DOHH2 (cell line): ENCODE results near the gene CACNA2D3.

ENCODE experiments used
- H3F3A ChIP-seq: fragments of 200-600 bp; sonication (generic), shearing (Covaris generic); 2 replicates; pipeline ENCODE4 v1.6.0; 2016; ENCODE audit warnings: antibody characterized with exemption, mild to moderate bottlenecking; ENCODE audit not compliant: control insufficient read depth, insufficient read depth
- H3K27ac ChIP-seq: fragments of 200-600 bp; sonication (generic); 2 replicates; pipeline ENCODE4 v1.5.1; 2014; ENCODE audit warnings: low read depth, mild to moderate bottlenecking, low read length, moderate library complexity
- H3K27me3 ChIP-seq: fragments of 200-600 bp; sonication (generic); 2 replicates; pipeline ENCODE4 v1.6.1; 2014; ENCODE audit warnings: mild to moderate bottlenecking, low read length, mixed read lengths; ENCODE audit not compliant: control insufficient read depth
- H3K36me3 ChIP-seq: fragments of 200-600 bp; sonication (generic); 2 replicates; pipeline ENCODE4 v1.6.1; 2014; ENCODE audit warnings: mild to moderate bottlenecking, low read length, moderate library complexity, mixed read lengths; ENCODE audit not compliant: control insufficient read depth
- H3K4me1 ChIP-seq: fragments of 200-600 bp; sonication (generic); 2 replicates; pipeline ENCODE4 v1.6.1; 2014; ENCODE audit warnings: mild to moderate bottlenecking, low read length, mixed read lengths; ENCODE audit not compliant: control insufficient read depth
- H3K4me2 ChIP-seq: fragments of 200-600 bp; sonication (generic); 2 replicates; pipeline ENCODE4 v1.6.0; 2014; ENCODE audit warnings: mild to moderate bottlenecking, low read length, moderate library complexity
- H3K4me3 ChIP-seq: fragments of 200-600 bp; sonication (generic); 2 replicates; pipeline ENCODE4 v1.5.1; 2014; ENCODE audit warnings: mild to moderate bottlenecking, low read length, mixed read lengths
- H3K79me2 ChIP-seq: fragments of 200-600 bp; sonication (generic); 2 replicates; pipeline ENCODE4 v1.6.1; 2014; ENCODE audit warnings: mild to moderate bottlenecking, low read length, mixed read lengths; ENCODE audit not compliant: control insufficient read depth
- H3K9me2 ChIP-seq: fragments of 200-600 bp; sonication (generic); replicated peaks from 2 replicates; pipeline ENCODE4 v1.6.1; 2014; ENCODE audit warnings: mild to moderate bottlenecking, low read length, mixed read lengths; ENCODE audit not compliant: control insufficient read depth
- H3K9me3 ChIP-seq: fragments of 200-600 bp; sonication (generic); 2 replicates; pipeline ENCODE4 v1.6.1; 2014; ENCODE audit warnings: antibody characterized with exemption, low read length, mixed read lengths; ENCODE audit not compliant: control insufficient read depth, insufficient read depth
- H4K20me1 ChIP-seq: fragments of 200-600 bp; sonication (generic); 2 replicates; pipeline ENCODE4 v1.6.0; 2014; ENCODE audit warnings: low read depth, mild to moderate bottlenecking, antibody characterized with exemption, low read length, moderate library complexity; ENCODE audit not compliant: control insufficient read depth, insufficient read depth
- EZH2phosphoT487 ChIP-seq: fragments of 200-600 bp; sonication (generic); IDR thresholded peaks from 2 replicates; pipeline ENCODE4 v1.6.1; 2017; ENCODE audit warnings: borderline replicate concordance, mild to moderate bottlenecking, antibody characterized with exemption, low read length, moderate library complexity, mixed read lengths
- TF ChIP-seq, protein P1 (sequence below): fragments of 200-600 bp; sonication (generic); IDR thresholded peaks from one replicate; pipeline ENCODE4 v1.5.1; 2014; ENCODE audit warnings: antibody characterized with exemption, mild to moderate bottlenecking, low read depth, low read length; ENCODE audit not compliant: poor library complexity, severe bottlenecking

CACNA2D3 gene

GRCh38 chr3:54999811-55000210, 877.5 kb downstream of the CACNA2D3 start:
- TF ChIP-seq, protein P1, sequence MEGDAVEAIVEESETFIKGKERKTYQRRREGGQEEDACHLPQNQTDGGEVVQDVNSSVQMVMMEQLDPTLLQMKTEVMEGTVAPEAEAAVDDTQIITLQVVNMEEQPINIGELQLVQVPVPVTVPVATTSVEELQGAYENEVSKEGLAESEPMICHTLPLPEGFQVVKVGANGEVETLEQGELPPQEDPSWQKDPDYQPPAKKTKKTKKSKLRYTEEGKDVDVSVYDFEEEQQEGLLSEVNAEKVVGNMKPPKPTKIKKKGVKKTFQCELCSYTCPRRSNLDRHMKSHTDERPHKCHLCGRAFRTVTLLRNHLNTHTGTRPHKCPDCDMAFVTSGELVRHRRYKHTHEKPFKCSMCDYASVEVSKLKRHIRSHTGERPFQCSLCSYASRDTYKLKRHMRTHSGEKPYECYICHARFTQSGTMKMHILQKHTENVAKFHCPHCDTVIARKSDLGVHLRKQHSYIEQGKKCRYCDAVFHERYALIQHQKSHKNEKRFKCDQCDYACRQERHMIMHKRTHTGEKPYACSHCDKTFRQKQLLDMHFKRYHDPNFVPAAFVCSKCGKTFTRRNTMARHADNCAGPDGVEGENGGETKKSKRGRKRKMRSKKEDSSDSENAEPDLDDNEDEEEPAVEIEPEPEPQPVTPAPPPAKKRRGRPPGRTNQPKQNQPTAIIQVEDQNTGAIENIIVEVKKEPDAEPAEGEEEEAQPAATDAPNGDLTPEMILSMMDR = no peak
- TF ChIP-seq EZH2phosphoT487 = no peak
- Histone ChIP-seq H3K4me1 (no peaks in the 10 kb centered on the region), H3K79me2 (no peaks in the 10 kb centered on the region), H3K4me3 (no peak overlapping the region), H3K36me3 (no peaks in the 10 kb centered on the region), H3F3A (no peaks in the 10 kb centered on the region), H3K9me3 (no peaks in the 10 kb centered on the region; the same call in 1 of the 2 replicates), H3K27ac (no peak overlapping the region), H3K4me2 (no peak overlapping the region), H4K20me1 (no peaks in the 10 kb centered on the region), H3K27me3 (no peaks in the 10 kb centered on the region), H3K9me2 (no peaks in the 10 kb centered on the region)

DNA sequence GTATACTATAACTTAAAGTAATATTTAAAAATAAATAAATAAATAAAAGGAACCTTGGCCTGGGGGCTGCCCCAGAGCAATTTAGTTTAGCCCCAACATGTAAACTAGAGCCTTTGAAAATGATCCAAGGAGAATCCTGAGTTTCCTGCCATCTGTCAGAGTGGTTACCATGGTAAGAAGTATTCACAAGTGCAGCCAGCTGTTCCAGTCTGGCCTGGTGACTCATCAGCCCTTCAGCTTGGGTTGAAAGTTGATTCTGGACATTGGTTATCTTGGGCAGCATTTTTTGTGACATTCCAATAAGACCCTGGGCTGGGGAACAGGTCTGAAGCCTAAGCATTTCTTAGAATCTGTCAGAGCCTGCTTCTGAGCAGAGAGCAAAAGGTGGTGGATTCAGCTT, 878.2 kb downstream of the CACNA2D3 start:
- Histone ChIP-seq H3K27me3 (no peaks in the 10 kb centered on the region), H3K36me3 (no peaks in the 10 kb centered on the region), H3K4me3 (no peak overlapping the region), H3K27ac (no peak overlapping the region), H3K79me2 (no peaks in the 10 kb centered on the region), H4K20me1 (no peaks in the 10 kb centered on the region), H3F3A (no peaks in the 10 kb centered on the region), H3K9me2 (no peaks in the 10 kb centered on the region), H3K9me3 (no peaks in the 10 kb centered on the region; the same call in 1 of the 2 replicates), H3K4me2 (no peak overlapping the region), H3K4me1 (no peaks in the 10 kb centered on the region)
- TF ChIP-seq, protein P1 = no peak
- no peak for TF ChIP-seq EZH2phosphoT487

- Histone ChIP-seq H4K20me1 (no peaks in the 10 kb centered on the region), H3K27ac (no peak overlapping the region), H3K4me3 (no peak overlapping the region), H3K79me2 (no peaks in the 10 kb centered on the region), H3K27me3 (no peaks in the 10 kb centered on the region), H3F3A (no peaks in the 10 kb centered on the region), H3K4me2 (no peak overlapping the region), H3K9me2 (no peaks in the 10 kb centered on the region), H3K9me3 (no peaks in the 10 kb centered on the region; the same call in 1 of the 2 replicates), H3K4me1 (no peaks in the 10 kb centered on the region), H3K36me3 (no peaks in the 10 kb centered on the region)
- TF ChIP-seq, protein P1 = no peak
- no peak for TF ChIP-seq EZH2phosphoT487
Measured at GRCh38 chr3:55000953-55001352, 878.6 kb downstream of the CACNA2D3 start.
